GM19452 (cell line): Measurements from ENCODE around the gene ITGB1BP1.
A peak's percentile ranks its signal among the peaks of the same experiment; 100 is the strongest.

Experiments used
- ATAC-seq: cut with Tn5 transposase; IDR thresholded peaks from one replicate; pipeline ENCODE4 v1.9.1; 2021; ENCODE audit not compliant: unreplicated experiment

ITGB1BP1 gene

GRCh38 chr2:9423100-9423921 is at the start of gene ITGB1BP1, which contains the start of gene CPSF3:
Gene ITGB1BP1, minus strand, starts transcription at chr2:9423528. Its CDS starts 4,831 bp downstream, at chr2:9418697.
Gene CPSF3, plus strand, starts transcription at chr2:9423654. Its CDS starts 120 bp downstream, at chr2:9423774.
- ATAC-seq: peak; percentile 69

- no peak for ATAC-seq
These were observed 49.2 kb upstream of the ITGB1BP1 start for GRCh38 chr2:9472511-9472910.

GRCh38 chr2:9471206-9471605 is 47.9 kb upstream of the ITGB1BP1 start:
- ATAC-seq: no peak

GRCh38 chr2:9467687-9468086 is 44.4 kb upstream of the ITGB1BP1 start:
- ATAC-seq: no peak

- ATAC-seq: no peak
These were observed 42.9 kb upstream of the ITGB1BP1 start for GRCh38 chr2:9466147-9466683.

- no peak for ATAC-seq
These were observed 41.8 kb upstream of the ITGB1BP1 start for GRCh38 chr2:9465170-9465569.

GRCh38 chr2:9463698-9464034 is 40.3 kb upstream of the ITGB1BP1 start:
- no peak for ATAC-seq

GRCh38 chr2:9462886-9463697 is 39.8 kb upstream of the ITGB1BP1 start:
- no peak for ATAC-seq

GRCh38 chr2:9462313-9462712 is 39.0 kb upstream of the ITGB1BP1 start:
- ATAC-seq: no peak

GRCh38 chr2:9461079-9461478 is 37.8 kb upstream of the ITGB1BP1 start:
- ATAC-seq: no peak

- no peak for ATAC-seq
These were observed 37.2 kb upstream of the ITGB1BP1 start for GRCh38 chr2:9460441-9461017.

GRCh38 chr2:9451231-9451630 is 27.9 kb upstream of the ITGB1BP1 start:
- ATAC-seq: no peak

- ATAC-seq: no peak
These were observed 21.8 kb upstream of the ITGB1BP1 start for GRCh38 chr2:9445089-9445488.

GRCh38 chr2:9443526-9443925 is 20.2 kb upstream of the ITGB1BP1 start:
- ATAC-seq: no peak

- no peak for ATAC-seq
These were observed 18.2 kb upstream of the ITGB1BP1 start for GRCh38 chr2:9441556-9441955.

GRCh38 chr2:9440058-9440727 is 16.9 kb upstream of the ITGB1BP1 start:
- no peak for ATAC-seq

GRCh38 chr2:9439536-9439935 is 16.2 kb upstream of the ITGB1BP1 start:
- no peak for ATAC-seq

- ATAC-seq: no peak
These were observed 11.2 kb upstream of the ITGB1BP1 start for GRCh38 chr2:9434489-9434888.

- ATAC-seq: no peak
These were observed 7.3 kb upstream of the ITGB1BP1 start for GRCh38 chr2:9430316-9431293.
